Spleen (tissue), 7 donors: ENCODE data around the gene IFITM10.

Source experiments
- POLR2A ChIP-seq, 3 donors: fragments of 450-650 bp; IDR thresholded peaks; one replicate each; pipeline ENCODE4 v1.5.1; 2017; ENCODE audit warnings: antibody characterized with exemption in 3 of 3, mild to moderate bottlenecking in 1 of 3
- TF ChIP-seq, protein P1 (sequence below), 11 experiments: fragments of 200-600 bp in 7 of 11; fragments of 450-650 bp in 4 of 11; sonication (generic) in 4 of 11; IDR thresholded peaks in 8 of 11; conservative IDR thresholded peaks in 3 of 11; 1 replicate in 7 of 11; 2 replicates in 4 of 11; pipeline versions ENCODE4 v1.4.0 to v1.8.0; 2016 to 2021; ENCODE audit warnings: antibody characterized with exemption in 11 of 11, inconsistent platforms in 4 of 11, mild to moderate bottlenecking in 1 of 11
- donor health status: DM: no; HTN: no; CAD: no; lungs with moderate emphysema.
- donor health status: DM: no; HTN: no; CAD: no.
- donor health status: DM: no; HTN: no; CAD: no.

DNA sequence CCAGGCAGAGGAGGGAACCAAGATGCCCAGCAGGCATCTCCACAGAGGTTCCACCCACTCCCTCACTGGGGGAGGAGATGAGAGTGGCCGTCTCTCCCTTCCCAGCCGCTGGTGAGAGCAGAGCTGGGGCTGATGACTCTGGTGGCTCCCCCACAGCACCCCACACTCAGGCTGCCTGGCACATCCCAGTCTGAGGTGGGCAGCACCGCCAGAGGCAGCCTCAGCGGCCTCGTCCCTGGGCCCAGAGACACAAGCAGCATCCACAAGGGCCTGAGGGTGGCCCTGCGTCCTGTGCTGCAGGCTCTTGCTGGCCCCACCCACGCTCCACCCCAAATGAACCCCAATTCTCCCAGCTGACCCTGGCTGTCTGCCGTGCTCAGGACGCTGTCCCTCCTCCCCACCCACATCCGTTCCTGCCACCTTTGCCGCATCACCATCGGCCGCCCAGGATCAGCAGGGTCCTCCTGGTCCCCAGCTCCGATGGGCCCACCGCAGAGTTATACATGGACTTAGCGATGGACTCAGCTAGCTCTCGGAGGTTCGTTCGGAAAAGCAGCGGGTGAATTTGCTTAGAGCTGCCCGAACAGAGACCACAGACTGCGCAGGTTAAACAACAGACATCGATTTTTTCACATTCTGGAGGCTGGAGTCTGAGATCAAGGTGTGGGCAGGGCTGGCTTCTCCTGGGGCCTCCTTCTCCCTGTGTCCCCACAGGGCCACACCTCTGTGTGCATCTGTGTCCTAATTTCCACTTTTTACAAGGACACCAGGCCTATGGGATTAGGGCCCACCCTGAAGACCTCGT lies 33.5 kb upstream of the IFITM10 start:
- no peak for TF ChIP-seq POLR2A (IDR thresholded peaks at IDR 0.05)
- TF ChIP-seq, protein P1, sequence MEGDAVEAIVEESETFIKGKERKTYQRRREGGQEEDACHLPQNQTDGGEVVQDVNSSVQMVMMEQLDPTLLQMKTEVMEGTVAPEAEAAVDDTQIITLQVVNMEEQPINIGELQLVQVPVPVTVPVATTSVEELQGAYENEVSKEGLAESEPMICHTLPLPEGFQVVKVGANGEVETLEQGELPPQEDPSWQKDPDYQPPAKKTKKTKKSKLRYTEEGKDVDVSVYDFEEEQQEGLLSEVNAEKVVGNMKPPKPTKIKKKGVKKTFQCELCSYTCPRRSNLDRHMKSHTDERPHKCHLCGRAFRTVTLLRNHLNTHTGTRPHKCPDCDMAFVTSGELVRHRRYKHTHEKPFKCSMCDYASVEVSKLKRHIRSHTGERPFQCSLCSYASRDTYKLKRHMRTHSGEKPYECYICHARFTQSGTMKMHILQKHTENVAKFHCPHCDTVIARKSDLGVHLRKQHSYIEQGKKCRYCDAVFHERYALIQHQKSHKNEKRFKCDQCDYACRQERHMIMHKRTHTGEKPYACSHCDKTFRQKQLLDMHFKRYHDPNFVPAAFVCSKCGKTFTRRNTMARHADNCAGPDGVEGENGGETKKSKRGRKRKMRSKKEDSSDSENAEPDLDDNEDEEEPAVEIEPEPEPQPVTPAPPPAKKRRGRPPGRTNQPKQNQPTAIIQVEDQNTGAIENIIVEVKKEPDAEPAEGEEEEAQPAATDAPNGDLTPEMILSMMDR (IDR thresholded peaks at IDR 0.05 in 8 of 11, conservative IDR thresholded peaks at IDR 0.05 in 3 of 11), result no peak
